HG03175 (cell line): ENCODE measurements around the gene TAS2R10.
A peak's percentile ranks its signal among the peaks of the same experiment; 100 is the strongest.
"Not testable (repeated sequence)": the region's sequence is repeated elsewhere in the genome, so short reads cannot be mapped to it uniquely, and the experiment has no call there.

Experiments used
- ATAC-seq: cut with Tn5 transposase; IDR thresholded peaks from one replicate; pipeline ENCODE4 v1.9.1; 2021; ENCODE audit warnings: mild to moderate bottlenecking, moderate library complexity; ENCODE audit not compliant: unreplicated experiment

The TAS2R10 gene, protein sequence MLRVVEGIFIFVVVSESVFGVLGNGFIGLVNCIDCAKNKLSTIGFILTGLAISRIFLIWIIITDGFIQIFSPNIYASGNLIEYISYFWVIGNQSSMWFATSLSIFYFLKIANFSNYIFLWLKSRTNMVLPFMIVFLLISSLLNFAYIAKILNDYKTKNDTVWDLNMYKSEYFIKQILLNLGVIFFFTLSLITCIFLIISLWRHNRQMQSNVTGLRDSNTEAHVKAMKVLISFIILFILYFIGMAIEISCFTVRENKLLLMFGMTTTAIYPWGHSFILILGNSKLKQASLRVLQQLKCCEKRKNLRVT

DNA sequence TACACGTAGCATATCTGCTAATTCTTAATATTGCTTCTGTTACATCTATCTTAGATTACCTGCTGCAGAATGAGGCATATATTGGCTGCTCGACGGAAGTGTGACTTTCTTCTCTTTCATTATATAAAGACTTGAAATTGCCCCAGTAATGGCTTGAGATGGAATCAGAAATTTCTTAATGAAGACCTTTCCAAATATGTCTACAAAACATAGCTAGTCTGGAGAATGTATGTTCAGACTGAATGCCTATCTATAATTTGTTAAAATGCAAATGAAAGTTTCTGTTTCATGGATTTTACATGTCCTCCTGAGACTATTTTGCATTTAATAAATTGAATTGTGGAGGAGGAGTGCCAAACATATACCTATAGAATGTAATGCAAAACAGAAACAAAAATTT, at the start of gene TAS2R10:
Gene TAS2R10 (minus strand): TSS at position 101 of the 400 bp plus-strand sequence. CDS start 89 bp downstream, at position 12.
- no peak for ATAC-seq

DNA sequence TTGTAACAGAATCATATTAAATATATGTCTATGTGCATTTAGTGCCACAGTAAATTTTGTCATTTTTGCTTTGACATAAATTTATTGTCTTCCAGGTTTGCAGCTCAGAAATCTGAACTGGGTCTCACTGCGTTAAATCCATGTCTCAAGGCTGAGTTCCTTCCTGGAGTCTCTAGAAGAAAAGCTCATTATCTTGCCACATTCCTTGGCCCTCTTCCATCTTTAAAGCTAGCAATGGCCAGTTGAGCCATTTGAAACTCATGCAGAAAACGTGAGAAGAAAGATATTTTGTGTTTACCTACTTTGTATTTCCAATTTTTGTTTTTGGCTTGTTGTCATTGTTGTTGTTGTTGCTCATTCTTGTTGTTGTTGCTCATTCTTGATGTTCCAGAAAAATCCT, 47.2 kb upstream of the TAS2R10 start:
- ATAC-seq, result no peak

DNA sequence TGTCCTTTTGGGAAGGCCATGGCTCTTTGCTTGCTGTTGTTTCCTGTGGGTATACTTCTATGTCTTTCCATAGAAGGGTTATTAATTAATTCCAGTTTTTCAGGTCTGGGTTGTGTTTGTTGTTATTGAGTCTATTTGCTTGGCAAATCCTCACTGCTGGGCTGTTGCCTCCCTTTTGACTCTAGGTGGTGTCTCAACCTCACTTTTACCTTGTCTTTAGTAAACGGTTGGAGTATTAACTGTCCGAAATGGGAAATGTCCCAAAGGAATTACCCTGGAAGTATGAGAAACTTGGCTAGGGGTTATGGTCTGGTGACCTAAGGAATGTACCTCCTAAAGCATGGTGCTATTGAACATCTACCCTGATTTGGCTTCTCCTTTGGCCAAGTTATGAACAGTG, 41.2 kb upstream of the TAS2R10 start:
- ATAC-seq, result no peak

DNA sequence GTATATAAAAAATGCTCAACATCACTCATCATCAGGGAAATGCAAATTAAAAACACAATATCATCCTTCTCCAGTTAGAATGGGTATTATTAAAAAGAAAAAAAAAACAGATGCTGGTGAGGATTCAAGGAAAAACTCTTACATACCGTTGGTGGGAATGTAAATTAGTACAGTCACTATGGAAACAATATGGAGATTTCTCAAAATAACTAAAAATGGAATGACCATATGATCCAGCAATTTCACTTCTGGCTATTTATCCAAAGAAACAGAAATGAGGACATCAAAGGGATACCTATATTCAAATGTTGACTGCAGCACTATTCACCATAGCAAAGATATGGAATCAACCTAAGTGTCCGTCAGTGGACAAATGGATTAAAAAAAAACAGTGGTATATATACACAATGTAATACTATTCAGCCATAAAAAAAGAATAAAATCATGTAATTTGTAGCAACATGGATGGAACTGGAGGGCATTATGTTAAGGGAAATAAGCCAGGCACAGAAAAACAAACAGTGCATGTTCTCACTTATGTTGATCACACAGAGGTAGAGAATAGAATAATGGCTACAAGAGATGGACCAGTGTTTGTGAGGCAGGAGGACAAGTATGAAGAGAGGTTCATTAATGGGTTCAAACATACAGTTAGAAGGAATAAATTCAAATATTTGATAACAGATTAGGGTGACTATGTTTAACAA, 37.5 kb upstream of the TAS2R10 start:
- no peak for ATAC-seq

DNA sequence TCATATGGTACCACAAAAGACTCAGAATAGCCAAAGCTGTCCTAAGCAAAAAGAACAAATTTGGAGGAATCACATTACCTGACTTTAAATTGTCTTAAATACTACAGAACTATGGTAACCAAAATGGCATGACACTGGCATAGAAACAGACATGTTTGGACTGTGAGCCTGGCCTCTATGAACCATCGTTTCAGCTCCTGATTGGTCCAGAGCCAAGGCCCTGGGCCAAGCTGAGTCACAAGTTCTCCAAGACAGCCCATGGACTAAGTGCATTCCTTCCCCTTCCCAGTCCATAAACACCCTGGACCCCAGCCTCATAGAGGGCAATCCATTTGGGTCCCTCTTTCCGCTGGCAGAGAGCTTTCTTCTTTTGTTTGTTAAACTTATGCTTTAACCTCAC, 35.2 kb upstream of the TAS2R10 start:
- ATAC-seq, result no peak

DNA sequence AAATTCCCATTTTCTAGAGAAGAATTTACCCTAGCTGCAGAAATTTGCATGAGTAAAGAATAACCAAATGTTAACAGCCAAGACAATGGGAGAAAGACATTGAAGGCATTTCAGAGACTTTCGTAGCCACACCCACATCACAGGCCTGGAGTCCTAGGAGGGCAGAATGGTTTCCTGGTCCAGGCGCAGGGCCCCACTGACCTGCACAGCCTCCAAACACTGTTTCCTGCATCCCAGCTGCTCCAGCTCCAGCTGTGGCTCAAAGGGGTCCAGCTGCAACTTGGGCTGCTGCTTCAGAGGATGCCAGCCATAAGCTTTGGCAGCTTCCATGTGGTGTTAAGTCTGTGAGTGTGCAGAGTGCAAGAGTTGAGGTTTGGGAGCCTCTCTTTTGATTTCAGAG, 29.6 kb upstream of the TAS2R10 start:
- ATAC-seq, result no peak

DNA sequence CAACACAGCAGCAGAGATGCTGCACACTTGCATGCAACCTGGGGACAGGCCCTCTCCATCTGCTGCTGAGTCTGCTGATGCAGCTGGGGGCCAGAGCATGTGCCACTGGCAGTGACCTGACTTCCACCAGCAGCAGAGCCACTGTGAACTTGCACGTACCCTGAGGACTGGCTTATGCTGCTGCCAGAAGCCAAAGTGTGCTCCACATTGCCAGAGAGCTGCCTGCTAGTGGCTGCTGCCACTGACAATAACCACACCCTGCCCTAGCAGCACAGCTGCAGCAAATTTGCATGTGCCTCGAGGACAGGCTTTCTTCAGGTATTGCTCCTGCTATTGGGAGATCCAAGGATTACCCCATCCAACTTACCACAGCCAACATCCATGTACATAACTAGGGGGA, 27.6 kb upstream of the TAS2R10 start:
- no peak for ATAC-seq

DNA sequence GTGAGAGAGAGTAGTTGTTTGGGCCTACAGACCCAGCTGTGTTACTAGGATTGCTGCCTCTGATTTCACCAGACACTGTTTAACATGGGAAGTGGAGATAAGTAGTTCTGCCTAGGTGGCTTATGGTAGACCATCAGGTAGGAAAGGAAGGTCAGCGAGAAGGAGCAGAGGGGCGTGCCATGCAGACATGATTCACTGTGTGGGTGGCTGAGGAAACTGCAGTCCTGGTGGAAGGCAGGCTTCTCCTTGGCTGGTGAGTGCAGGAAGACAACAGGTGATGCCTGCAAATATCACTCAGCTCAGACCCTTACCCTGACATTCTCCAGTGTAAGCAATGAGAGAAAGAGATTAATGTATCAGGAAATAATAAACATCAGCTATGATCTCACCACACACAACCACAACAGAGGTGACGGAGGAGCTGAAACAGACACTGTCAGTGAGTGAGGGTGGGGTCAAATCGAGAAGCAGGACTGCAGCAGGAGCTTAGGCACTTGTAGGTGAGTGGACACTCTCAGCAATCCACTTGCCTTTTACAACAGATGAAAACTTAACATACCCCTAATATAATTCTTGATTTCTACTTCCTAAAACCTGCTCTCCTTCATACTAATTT, 25.2 kb upstream of the TAS2R10 start:
- no peak for ATAC-seq

DNA sequence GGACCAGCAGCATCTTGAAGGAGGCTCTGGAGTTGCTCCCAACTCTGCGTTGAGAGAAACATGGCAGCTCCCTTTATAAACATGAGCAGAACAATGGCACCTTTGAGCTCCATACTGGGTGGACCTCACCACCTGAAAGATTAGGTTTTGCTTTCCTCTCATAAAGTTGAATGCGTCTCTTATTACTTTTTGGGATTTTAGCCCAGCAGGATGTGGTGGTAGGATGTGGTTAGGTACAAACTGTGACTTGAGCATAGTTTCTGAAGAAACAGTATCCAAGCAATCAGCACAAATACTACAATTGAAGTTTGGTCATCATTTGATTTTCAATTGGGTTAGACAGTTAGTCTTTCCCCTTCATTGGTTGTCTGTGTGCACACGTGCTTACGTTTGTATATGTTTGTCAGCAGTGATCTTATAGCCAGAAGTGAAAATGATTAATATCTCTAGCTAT, 23.3 kb upstream of the TAS2R10 start, which contains the start of gene PRR4:
Gene PRR4 (minus strand): TSS at position 51 of the 454 bp plus-strand sequence. CDS start 38 bp downstream, at position 13.
- ATAC-seq, result peak; percentile 49

DNA sequence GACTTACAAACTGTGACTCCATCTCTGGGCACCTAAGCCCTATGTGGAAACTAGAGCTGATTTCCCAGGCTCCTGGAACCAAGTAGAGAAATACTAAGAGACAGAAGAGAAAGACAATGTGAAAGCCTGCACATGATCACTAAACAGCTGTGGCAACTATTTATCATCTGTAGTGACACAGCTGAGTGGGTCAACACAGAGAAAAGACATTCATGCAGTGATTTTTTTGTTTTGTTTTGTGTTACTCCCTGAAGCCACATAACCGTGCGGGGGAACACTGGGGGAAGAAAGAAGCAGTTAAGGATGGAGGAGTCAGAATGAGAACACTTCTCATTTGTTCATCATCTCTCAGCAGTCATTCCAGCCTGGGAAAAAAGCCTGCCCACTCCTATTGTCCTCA, 21.6 kb upstream of the TAS2R10 start:
- no peak for ATAC-seq

DNA sequence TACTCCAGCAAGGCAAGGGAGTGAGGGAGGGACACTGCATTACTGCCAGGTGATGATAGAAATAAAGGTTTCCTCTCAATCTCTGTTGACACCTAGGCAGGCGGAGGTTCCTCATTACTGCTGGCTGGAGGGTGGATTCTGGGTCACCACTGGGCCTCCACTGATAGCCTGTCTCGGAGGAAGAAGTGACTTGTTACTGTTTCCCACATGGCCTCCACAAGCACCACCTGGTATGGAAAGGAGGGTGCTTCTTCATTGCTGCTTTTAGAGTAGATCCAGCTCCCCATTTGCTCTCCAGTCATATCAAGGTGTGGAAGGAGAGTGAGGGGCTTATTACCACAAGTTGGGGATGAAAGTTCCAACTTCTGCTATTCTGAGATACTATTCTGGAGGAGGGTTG, 16.7 kb upstream of the TAS2R10 start:
- no peak for ATAC-seq

DNA sequence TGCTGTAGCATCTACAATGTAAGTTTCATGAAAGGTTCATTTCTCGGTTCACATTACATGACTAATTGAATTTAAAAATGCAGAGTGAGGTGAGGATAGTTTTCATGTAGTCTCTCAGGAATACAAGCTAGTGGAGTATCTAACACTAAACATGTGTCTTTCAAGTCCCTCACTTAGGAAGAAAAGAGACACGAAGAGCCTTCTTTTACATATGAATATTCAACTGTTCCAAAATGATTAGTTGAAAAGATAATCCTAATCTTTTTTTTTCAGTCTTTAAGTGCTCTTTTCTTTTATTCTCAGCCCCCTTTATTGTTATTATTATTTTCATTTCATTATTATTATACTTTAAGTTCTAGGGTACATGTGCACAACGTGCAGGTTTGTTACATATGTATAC, 12.3 kb upstream of the TAS2R10 start:
- no peak for ATAC-seq

DNA sequence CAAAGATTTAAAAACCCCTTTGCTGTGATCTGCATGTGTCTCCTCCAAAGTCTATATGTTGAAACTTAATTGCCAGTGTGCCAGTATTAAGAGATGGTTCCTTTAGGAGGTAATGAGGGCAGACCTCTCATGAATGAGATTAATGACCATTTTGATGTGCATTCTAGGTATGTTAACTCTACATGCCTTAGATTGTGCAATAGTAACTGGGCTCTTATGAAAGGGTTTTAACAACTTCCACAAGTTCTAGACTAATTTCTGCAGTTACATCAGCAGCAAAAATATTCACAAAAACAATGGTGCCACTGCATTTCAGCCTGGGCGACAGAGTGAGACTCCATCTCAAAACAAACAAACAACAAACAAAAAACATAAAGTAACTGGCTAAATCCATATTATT, 3.8 kb upstream of the TAS2R10 start:
- ATAC-seq, result no peak

DNA sequence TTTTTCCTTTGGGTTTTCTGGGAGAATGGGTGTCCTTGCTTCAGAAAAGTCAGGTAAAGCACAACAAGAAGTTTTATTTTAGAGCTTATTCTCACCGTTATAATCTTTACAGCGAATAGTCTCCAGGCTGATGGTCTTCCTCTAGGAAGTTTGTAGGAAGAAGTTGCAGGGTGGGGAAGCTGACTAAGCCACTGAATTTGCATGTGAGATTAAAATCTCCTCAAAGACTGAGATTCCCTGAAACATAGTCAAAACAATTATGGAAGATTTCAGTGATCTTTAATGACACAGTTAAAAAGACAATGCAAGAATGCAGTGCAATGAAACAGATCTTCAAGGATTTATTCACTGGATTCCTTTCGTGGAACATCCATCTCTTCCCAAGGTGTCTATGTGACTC, 1.2 kb downstream of the TAS2R10 start:
- ATAC-seq, result no peak

DNA sequence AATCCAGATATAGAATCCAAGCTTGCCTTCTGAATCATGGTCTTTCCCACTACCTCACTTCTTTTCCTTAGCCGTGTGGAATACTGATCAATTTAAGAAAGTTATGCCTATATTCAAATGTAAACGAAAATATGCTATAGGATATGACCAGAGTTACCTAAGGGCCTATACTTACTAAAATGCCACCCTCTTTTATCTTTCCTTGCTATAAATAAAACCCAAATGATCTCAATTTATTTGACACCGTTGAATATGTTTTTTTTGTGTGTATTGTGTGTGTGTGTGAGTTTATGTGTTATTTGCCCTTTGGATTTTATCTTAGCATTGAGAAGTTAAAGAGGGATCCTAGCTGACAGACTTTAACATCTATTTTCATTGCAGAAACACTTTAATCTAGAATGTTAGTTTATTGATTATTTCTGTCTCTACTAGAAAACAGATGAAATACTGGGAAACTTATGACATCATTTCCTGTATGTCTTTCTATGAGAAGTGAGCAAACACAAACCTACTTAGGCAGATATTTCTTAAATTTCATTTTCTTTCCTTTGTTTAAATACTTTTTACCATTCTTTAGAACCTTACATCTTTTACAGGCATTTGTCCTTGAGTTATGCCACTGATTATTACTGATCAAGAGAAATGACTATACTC, 14.1 kb downstream of the TAS2R10 start:
- ATAC-seq, result no peak

DNA sequence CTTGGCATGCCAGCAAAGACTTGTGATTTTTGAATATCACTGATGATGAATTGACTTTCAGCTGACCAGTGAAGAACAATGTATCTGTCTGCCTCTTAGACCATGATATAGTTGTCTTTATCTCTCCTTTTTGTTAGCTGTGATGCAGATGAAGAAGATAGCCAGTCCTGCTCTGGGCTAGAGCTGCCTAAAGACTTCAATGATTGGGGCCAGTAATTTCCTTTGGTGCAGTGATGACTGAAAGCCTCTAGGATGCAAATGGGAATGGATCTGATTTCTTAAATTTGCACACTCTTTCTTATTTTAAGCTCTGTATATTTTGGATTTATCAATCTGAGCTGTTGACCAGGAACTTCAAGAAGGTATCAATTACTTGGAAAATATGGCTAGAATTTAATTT, 16.1 kb downstream of the TAS2R10 start, which contains the start of gene TAS2R9:
Gene TAS2R9 (minus strand): TSS at position 101 of the 400 bp plus-strand sequence. CDS start 93 bp downstream, at position 8.
- ATAC-seq, result no peak

DNA sequence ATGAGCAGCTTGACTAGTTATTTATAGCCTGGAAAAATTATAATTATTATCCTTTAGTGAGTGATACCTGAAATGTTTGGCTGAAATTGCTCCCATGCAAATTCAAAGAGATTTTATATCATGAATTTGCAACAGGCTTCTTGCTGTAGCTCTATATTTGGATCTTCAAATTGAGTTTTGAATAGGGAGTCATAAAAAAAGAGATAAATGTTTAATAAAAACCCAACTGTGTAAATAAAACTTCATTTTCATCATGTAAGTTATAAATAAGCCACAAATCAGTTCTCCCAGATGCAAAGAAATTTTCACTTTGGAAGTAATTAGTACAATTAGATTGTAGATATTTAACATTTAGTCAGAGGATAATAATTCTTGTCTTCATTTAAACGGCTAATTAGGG, 19.0 kb downstream of the TAS2R10 start, which contains the start of gene TAS2R8:
Gene TAS2R8 (minus strand): TSS at position 101 of the 400 bp plus-strand sequence. CDS start 306 bp downstream, outside the sequence.
- no peak for ATAC-seq

DNA sequence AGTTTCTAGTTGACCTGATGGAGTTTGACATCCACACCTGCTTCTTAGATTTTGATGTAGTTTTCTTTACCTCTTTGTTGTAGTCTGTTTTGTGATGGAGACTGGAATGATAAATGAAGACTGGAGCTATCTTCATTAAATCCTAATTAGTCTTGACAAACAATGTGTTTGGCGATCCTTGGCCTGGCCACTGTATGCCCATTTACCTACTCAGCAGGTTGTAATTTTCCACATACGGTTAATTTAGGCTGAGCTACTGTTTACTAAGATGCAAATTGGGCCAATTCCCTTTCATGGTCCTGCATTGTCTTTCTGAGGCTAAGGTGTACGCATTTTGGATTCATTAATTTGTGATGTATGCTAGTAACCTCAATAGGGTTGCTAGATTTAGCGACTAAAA, 23.6 kb downstream of the TAS2R10 start, which contains the start of gene TAS2R7:
Gene TAS2R7 (minus strand): TSS at position 41 of the 400 bp plus-strand sequence. CDS start 57 bp downstream, outside the sequence.
- no peak for ATAC-seq

DNA sequence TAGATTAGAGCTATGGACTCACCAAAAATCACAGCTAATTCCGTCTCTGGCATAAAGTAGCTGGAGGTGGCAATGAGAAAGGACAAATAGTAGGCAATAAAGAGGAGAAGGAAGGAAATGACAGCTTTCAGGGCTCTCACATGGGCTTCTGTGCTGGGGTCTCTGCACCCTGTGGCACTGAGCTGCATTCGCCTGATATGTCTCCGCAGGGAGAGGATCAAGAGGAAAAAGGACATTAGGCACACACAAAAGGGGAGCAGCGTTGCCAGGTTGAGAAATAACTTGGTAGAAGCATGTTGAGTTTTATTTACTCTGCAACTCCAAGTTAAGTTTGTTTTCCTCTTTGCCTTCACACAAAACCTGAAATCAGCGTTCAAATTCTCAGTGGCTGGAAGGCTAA, 24.4 kb downstream of the TAS2R10 start:
- no peak for ATAC-seq

DNA sequence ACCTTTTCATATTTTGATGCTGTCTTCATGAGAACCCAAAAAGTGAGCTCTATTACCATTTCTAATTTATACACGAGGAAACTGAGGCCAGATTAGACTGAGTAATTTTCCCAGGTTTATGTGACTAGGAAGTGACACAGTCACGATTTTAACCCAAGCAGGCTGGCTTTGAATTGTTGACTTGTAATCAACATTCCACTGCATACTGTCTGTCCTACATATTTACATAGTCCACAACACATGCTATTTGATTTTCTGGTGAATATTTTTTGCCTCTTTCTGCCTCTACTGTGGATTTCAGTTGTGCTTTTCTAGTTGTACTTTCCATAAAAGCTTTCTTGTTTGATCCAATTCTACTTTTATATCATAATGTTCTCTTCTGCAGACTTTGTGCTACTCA, 31.9 kb downstream of the TAS2R10 start:
- no peak for ATAC-seq

DNA sequence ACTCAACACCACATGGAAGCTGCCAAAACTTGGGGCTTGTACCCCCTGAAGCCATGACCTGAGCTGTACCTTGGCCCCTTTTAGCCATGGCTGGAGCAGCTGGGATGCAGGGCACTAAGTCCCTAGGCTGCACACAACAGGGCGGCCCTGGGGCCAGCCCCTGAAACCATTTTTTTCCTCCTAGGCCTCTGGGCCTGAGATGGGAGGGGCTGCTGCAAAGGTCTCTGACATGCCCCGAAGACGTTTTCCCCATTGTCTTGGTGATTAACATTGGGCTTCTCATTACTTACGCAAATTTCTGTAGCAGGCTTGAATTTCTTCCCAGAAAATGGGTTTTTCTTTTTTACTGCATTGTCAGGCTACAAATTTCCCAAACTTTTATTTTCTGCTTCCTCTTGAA, 34.4 kb downstream of the TAS2R10 start:
- not testable (repeated sequence) for ATAC-seq
